Stomach (tissue), 9 donors: ENCODE results near the gene RBM6. TPM values are rescaled to one million over a fixed set of nuclear protein-coding genes. Genes with fewer than 3 reads are reported as not detected.

ENCODE experiments used
- DNase-seq, 2 donors: peaks; one replicate each; pipeline versions ENCODE4 v3.0.0 to v3.0.0-alpha.2; 2013 to 2019
- H3K27ac ChIP-seq, 5 donors: fragments of 200-600 bp in 4 of 5; sonication (generic) in 4 of 5; one replicate each; pipeline ENCODE4 v1.5.1; 2013 to 2019; ENCODE audit warnings: mild to moderate bottlenecking in 1 of 5, moderate library complexity in 1 of 5
- H3K27me3 ChIP-seq, 3 donors: fragments of 200-600 bp; sonication (generic); one replicate each; pipeline ENCODE4 v1.5.1; 2017 to 2019; ENCODE audit warnings: mixed run types in 1 of 3
- H3K36me3 ChIP-seq, 4 donors: fragments of 200-600 bp; sonication (generic); 1 replicate in 3 of 4; 2 replicates in 1 of 4; pipeline ENCODE4 v1.5.1; 2016 to 2019
- H3K4me1 ChIP-seq, 4 donors: fragments of 200-600 bp; sonication (generic); one replicate each; pipeline ENCODE4 v1.5.1; 2016 to 2019
- H3K4me3 ChIP-seq, 4 donors: fragments of 200-600 bp; sonication (generic) in 3 of 4; one replicate each; pipeline ENCODE4 v1.5.1; 2016 to 2019; ENCODE audit warnings: mild to moderate bottlenecking in 1 of 4
- H3K9me3 ChIP-seq, 4 donors: fragments of 200-600 bp; sonication (generic); one replicate each; pipeline ENCODE4 v1.5.1; 2016 to 2019
- CTCF ChIP-seq, 7 experiments: fragments of 450-650 bp in 4 of 7; fragments of 200-600 bp in 3 of 7; sonication (generic) in 3 of 7; IDR thresholded peaks; one replicate each; pipeline ENCODE4 v1.5.1; 2016 to 2019; ENCODE audit warnings: antibody characterized with exemption in 7 of 7, control low read depth in 2 of 7, mild to moderate bottlenecking in 1 of 7
- EP300 ChIP-seq: sonication (generic); formaldehyde crosslinking; IDR thresholded peaks from one replicate; pipeline ENCODE4 v1.6.1; 2017; ENCODE audit warnings: antibody characterized with exemption
- POLR2A ChIP-seq, 4 donors: fragments of 450-650 bp; IDR thresholded peaks; one replicate each; pipeline ENCODE4 v1.6.1; 2016; ENCODE audit warnings: antibody characterized with exemption in 4 of 4, control low read depth in 2 of 4, mild to moderate bottlenecking in 1 of 4, moderate library complexity in 1 of 4
- POLR2AphosphoS5 ChIP-seq, 3 donors: sonication (generic); formaldehyde crosslinking; IDR thresholded peaks; one replicate each; pipeline ENCODE4 v1.6.1; 2016; ENCODE audit warnings: antibody characterized with exemption in 3 of 3
- WGBS, 5 donors: extraction: QIAGEN DNeasy Blood & Tissue Kit in 3 of 5; methylation state at CpG; one replicate each; pipeline versions ENCODE4 v1.1.5 to v1.1.7; 2013 to 2018; 5-methylcytosine and 5-hydroxymethylcytosine counted together
- intact Hi-C: fragments of 100-400 bp; cut with DNase I; formaldehyde crosslinking; loops from one replicate; pipeline ENCODE4 v1.15.1; 2023; ENCODE audit warnings: low total_unique reads
- polyA plus RNA-seq, 3 donors: library from polyadenylated mRNA; stranded (reverse); fragments of 200-250 nt; gene quantifications; one replicate each; pipeline ENCODE4 v1.2.3, GENCODE V29; 2013
- total RNA-seq, 5 donors: library from RNA; depleted of rRNA; stranded (reverse); fragments of >200 nt; gene quantifications; one replicate each; pipeline versions ENCODE4 v1.1.0 to v1.2.3, GENCODE V29; 2014 to 2016
- donor health status: healthy with polysubstance abuse.
- donor health status: Bipolar disorder and iron deficiency.
- donor health status: healthy.

Gene RBM6
- total and polyA plus RNA-seq, 8 donors, result 87.0 to 239 (median 133) TPM

GRCh38 chr3:49972656-49973055, 32.7 kb downstream of the RBM6 start:
- no peak for DNase-seq
- Histone ChIP-seq H3K27me3 (no peaks in the 10 kb centered on the region), H3K4me1 (peaks cover 0 to 20% (median 6%) of the 10 kb centered on the region in 4 donors), H3K9me3 (no peaks in the 10 kb centered on the region), H3K27ac (no peak overlapping the region), H3K4me3 (no peak overlapping the region), H3K36me3 (peaks cover 14 to 76% (median 68%) of the 10 kb centered on the region in 4 donors)
- 85 to 92% (median 87%) methylated on average over 10 of the region's 10 CpGs for WGBS, 5 donors
- no peak for TF ChIP-seq EP300
- no peak for TF ChIP-seq POLR2A (IDR thresholded peaks at IDR 0.05)
- TF ChIP-seq CTCF (IDR thresholded peaks at IDR 0.05), result no peak
- TF ChIP-seq POLR2AphosphoS5 (IDR thresholded peaks at IDR 0.05), result no peak
- intact Hi-C loops, result no loop called here

DNA sequence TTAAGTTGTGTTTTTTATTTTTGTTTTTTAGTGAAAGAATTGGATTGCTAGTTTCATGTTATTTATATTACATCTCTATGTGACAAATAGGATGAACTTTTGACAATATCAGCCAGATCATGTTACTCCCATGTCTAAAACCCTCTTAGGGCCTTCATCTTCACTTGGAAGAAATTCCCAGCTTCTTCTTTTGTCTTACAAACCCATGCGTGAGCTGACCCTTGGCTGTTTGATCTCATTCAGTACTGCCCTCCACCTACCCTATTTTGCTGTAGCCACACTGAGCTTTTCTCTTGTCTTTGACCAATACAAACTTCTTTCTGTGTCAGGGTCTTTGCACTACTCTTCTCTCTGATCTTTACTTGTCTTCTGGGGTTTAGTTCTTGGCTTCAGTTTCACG, 37.0 kb downstream of the RBM6 start:
- intact Hi-C loops, result no loop called here
- no peak for TF ChIP-seq EP300
- no peak for TF ChIP-seq CTCF (IDR thresholded peaks at IDR 0.05)
- TF ChIP-seq POLR2A (IDR thresholded peaks at IDR 0.05), result no peak
- TF ChIP-seq POLR2AphosphoS5 (IDR thresholded peaks at IDR 0.05), result no peak
- H3K36me3 ChIP-seq, result peaks cover 15 to 90% (median 80%) of the 10 kb centered on the region in 4 donors
- H3K4me3 ChIP-seq, result no peak overlapping the region
- 89 to 98% (median 94%) methylated on average over 2 of the region's 2 CpGs for WGBS, 5 donors
- no peaks in the 10 kb centered on the region for H3K27me3 ChIP-seq
- H3K4me1 ChIP-seq, result peaks cover 0 to 13% (median 3%) of the 10 kb centered on the region in 4 donors
- H3K9me3 ChIP-seq, result no peaks in the 10 kb centered on the region
- no peak overlapping the region for H3K27ac ChIP-seq
- DNase-seq, result no peak

- Histone ChIP-seq H3K4me3 (no peak overlapping the region), H3K9me3 (no peaks in the 10 kb centered on the region), H3K36me3 (peaks cover 4 to 79% (median 60%) of the 10 kb centered on the region in 4 donors), H3K4me1 (peaks cover 0 to 6% (median 0%) of the 10 kb centered on the region in 4 donors), H3K27ac (no peak overlapping the region), H3K27me3 (no peaks in the 10 kb centered on the region)
- WGBS, 5 donors, result 44 to 88% (median 66%) methylated on average over 13 of the region's 13 CpGs
- intact Hi-C loops, result no loop called here
- no peak for DNase-seq
- TF ChIP-seq POLR2AphosphoS5 (IDR thresholded peaks at IDR 0.05) (no peak), POLR2A (IDR thresholded peaks at IDR 0.05) (no peak), CTCF (IDR thresholded peaks at IDR 0.05) (no peak), EP300 (no peak)
Observed at GRCh38 chr3:49984394-49984793, 44.4 kb downstream of the RBM6 start.

DNA sequence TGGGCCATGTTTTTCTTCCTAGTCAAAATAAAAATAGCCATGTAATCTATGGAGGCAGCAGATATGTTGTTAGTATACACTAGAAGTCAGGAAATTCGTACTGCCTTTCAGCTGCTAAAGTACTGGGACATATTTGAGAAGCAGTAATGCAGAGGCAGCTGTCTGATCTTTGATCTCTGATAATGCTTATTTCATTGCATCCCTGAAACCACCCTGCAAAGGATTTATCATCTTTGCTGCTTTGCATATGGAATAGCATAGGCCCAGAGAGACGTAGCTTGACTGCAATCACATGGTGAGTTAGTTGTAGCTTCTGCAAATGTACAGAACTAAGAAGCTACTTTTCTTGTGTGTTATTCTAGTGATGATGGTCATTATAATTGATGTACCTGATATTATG, 52.4 kb downstream of the RBM6 start:
- Histone ChIP-seq H3K27ac (no peak overlapping the region), H3K4me3 (no peak overlapping the region), H3K9me3 (no peaks in the 10 kb centered on the region), H3K4me1 (peaks cover 0 to 5% (median 0%) of the 10 kb centered on the region in 4 donors), H3K27me3 (no peaks in the 10 kb centered on the region), H3K36me3 (peaks cover 0 to 56% (median 44%) of the 10 kb centered on the region in 4 donors)
- intact Hi-C loops, result no loop called here
- no peak for DNase-seq
- TF ChIP-seq EP300 (no peak), POLR2A (IDR thresholded peaks at IDR 0.05) (no peak), POLR2AphosphoS5 (IDR thresholded peaks at IDR 0.05) (no peak), CTCF (IDR thresholded peaks at IDR 0.05) (no peak)
- WGBS, 5 donors, result 77 to 86% (median 84%) methylated on average over 2 of the region's 2 CpGs
